GF-D8 (cell line): Measurements from ENCODE around the gene MTF2.

Source experiments
- DNase-seq: peaks from one replicate; lab custom pipeline; 2025; lab: John Stamatoyannopoulos, UW

The MTF2 gene

GRCh38 chr1:93083979-93084378 is 4.9 kb downstream of the MTF2 start:
- DNase-seq, result no peak

GRCh38 chr1:93087532-93087931 is 8.4 kb downstream of the MTF2 start:
- DNase-seq, result no peak

- no peak for DNase-seq
Measured at GRCh38 chr1:93093332-93094006, 14.4 kb downstream of the MTF2 start.

GRCh38 chr1:93095804-93096585 is 16.9 kb downstream of the MTF2 start:
- DNase-seq, result no peak

GRCh38 chr1:93102142-93102541 is 23.1 kb downstream of the MTF2 start:
- DNase-seq, result no peak

DNA sequence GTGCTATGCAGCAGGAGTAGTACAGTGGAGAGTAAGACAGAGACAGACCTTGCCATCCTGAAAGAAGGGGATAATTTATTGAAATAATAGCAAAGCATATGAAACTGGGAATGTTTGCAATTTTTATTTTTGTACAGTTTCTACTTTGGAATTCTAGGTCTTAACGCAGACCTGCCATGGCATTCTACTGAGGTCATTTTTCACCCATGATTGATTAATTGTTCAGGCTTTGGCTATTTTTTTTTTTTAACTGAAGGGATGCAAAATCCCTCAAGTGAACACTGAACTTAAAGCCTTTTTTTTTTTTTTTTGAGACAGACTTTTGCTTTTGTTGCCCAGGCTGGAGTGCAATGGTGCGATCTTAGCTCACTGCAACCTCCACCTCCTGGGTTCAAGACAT is 27.1 kb downstream of the MTF2 start:
- no peak for DNase-seq

GRCh38 chr1:93107395-93107794 is 28.3 kb downstream of the MTF2 start:
- no peak for DNase-seq

- DNase-seq, result no peak
Measured at GRCh38 chr1:93108335-93108734, 29.3 kb downstream of the MTF2 start.

DNA sequence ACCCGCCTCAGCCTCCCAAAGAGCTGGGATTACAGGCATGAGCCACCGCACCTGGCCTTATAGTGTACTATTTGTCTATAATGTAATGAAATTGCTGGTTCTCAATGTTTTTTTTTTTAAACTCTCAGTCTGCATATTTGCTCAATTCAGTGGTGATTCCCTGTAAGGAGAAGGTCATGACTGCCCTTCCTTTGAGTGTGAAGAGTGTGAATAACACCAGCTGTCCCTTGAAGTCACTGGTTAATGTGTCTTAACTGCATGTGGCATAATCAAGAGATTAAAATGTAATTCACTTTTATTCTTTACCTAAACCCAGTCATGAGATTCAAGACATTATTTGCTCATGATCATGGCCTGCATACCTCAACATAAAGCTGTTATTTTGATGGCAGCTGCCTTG is 30.5 kb downstream of the MTF2 start:
- DNase-seq, result no peak

GRCh38 chr1:93111065-93111464 is 32.0 kb downstream of the MTF2 start:
- DNase-seq, result no peak

GRCh38 chr1:93111561-93111960 is 32.5 kb downstream of the MTF2 start:
- no peak for DNase-seq

DNA sequence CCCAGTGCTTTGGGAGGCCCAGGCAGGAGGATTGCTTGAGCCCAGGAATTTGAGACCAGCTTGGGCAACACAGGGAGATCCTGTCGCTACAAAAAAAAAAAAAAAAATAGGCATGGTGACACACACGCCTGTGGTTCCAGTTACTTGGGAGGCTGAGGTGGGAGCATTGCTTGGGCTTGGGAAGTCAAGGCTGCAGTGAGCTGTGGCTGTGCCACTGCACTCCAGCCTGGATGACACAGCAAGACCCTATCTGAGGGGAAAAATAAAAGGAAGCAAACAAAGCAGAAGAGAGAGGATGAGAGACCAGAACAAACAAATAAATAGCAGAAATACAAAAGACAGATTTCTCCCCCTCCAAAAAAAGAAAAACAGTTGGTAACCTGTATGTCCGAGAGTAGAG is 34.0 kb downstream of the MTF2 start:
- DNase-seq, result no peak

DNA sequence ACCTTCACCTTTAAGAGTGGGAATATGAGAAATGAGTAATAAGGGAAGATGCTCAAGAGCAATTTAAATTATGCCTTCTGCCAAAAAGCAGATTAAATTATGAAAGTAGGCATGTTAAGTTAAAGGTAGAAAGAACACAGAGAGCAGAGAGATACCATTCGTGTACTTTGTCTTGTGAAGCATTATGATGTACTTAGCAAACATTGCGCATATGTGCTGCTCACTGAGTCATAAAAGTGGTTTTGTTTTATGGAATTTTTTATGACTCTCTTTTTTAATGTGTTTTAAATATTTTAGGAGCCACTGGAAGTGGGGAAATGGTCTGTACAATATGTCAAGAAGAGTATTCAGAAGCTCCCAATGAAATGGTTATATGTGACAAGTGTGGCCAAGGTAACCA is 35.3 kb downstream of the MTF2 start:
- no peak for DNase-seq

GRCh38 chr1:93120614-93121013 is 41.5 kb downstream of the MTF2 start:
- DNase-seq, result no peak

DNA sequence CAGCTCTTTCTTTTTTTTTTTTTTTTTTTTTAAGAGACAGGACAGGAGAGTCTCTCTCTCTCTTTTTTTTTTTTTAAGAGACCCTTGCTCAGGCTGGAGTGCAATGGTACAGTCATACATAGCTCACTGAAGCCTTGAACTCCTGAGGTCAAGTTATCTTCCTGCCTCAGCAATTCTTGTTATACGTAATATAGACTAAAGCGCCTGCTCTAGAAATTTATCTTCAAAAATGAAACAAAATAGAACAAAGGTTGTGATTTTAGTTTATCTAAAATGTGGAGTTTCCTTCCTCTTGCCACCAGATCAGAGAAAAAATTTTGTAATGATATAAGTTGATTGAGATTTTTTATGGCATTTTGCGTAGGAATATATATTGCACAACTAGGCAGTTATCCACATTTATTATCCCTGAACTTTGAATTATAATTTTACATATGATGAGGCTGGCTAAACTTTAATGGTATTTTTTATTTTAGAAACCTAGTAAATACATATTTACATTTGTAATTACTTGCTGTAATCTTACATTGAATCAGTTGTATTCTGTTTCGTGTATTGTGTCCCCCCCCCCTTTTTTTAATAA is 44.2 kb downstream of the MTF2 start:
- DNase-seq, result no peak

- no peak for DNase-seq
Measured at GRCh38 chr1:93124556-93125355, 45.7 kb downstream of the MTF2 start.

DNA sequence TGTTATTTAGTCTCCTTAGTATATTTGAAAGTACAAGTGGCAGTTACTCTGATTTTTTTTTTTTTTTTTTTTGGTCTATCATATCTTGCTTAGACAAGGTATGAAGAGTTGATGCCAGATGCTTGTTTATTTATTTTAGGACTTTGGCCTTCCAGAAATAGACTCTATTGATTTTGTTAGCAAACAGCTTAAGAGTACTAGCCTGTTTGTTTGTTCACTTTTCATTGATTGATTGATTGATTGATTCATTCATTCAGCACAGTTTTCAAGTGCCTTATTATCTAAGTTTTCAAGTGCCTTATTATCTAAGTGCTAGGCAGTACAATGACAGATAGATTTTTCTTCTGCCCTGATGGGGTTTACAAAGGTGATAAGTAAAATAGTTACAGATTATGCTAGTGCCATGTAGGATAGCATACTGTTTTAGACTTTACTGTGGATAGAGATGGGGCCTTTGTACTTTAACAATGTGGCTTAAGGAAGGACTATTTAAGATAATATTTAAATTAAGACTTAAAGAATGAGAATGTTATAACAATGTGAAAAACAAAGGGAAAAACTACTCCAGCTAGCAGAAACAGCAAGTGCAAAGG is 50.5 kb downstream of the MTF2 start:
- DNase-seq, result no peak

- DNase-seq, result no peak
Measured at GRCh38 chr1:93132638-93133037, 53.6 kb downstream of the MTF2 start.

GRCh38 chr1:93136445-93136844 is 57.4 kb downstream of the MTF2 start:
- DNase-seq, result no peak

- no peak for DNase-seq
Measured at GRCh38 chr1:93137604-93138292, 58.7 kb downstream of the MTF2 start.

GRCh38 chr1:93140106-93140505 is 61.0 kb downstream of the MTF2 start:
- no peak for DNase-seq

DNA sequence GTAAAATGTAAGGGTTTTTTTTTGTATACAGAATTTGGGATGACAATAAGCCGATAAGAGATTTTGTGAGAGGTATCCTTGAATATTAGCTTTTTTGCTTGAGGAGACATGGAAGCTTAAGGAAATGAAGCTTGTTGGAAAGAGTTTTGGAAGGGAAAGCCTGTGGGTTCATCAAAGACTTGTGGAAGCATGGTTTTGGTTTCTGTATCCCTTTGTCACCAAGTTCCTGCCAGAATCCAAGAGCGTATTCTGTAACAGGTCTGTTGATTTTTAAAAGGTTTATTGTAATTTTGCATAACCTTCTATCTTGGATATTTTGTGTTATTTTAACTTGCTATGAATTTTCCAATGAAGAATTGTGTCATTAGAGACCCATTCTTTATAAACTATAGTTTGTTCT is 63.1 kb downstream of the MTF2 start:
- DNase-seq, result no peak
